ENCODE measurements around the gene MLH1.

MLH1 gene

GRCh38 chr3:37087870-37088269, 94.6 kb downstream of the MLH1 start:
- no peak for DNase-seq (ENCODE audit: low read depth in 1 of 2, low spot score in 1 of 2)

GRCh38 chr3:37092484-37092883, 99.2 kb downstream of the MLH1 start:
- DNase-seq (ENCODE audit: low read depth in 1 of 2, low spot score in 1 of 2), result no peak

GRCh38 chr3:37093481-37093880, 100.2 kb downstream of the MLH1 start:
- no peak for DNase-seq (ENCODE audit: low read depth in 1 of 2, low spot score in 1 of 2)

- DNase-seq (ENCODE audit: low read depth in 1 of 2, low spot score in 1 of 2), result no peak
Observed at GRCh38 chr3:37094636-37095035, 101.3 kb downstream of the MLH1 start.

- DNase-seq (ENCODE audit: low read depth in 1 of 2, low spot score in 1 of 2), result no peak
Observed at GRCh38 chr3:37096288-37096687, 103.0 kb downstream of the MLH1 start.

- DNase-seq (ENCODE audit: low read depth in 1 of 2, low spot score in 1 of 2), result no peak
Observed at GRCh38 chr3:37096975-37097374, 103.7 kb downstream of the MLH1 start.

- no peak for DNase-seq (ENCODE audit: low read depth in 1 of 2, low spot score in 1 of 2)
Observed at GRCh38 chr3:37097776-37098175, 104.5 kb downstream of the MLH1 start.

GRCh38 chr3:37098884-37099283, 105.6 kb downstream of the MLH1 start:
- no peak for DNase-seq (ENCODE audit: low read depth in 1 of 2, low spot score in 1 of 2)

- no peak for DNase-seq (ENCODE audit: low read depth in 1 of 2, low spot score in 1 of 2)
Observed at GRCh38 chr3:37099469-37099868, 106.2 kb downstream of the MLH1 start.

- DNase-seq (ENCODE audit: low read depth in 1 of 2, low spot score in 1 of 2), result no peak
Observed at GRCh38 chr3:37100411-37100810, 107.1 kb downstream of the MLH1 start.

Data from activated CD4-positive, alpha-beta T cell treated with anti-CD3 and anti-CD28 coated beads, Interleukin-2, amount 50 U/mL, for 24 hours (primary cell).